HG02970 (cell line): Measurements from ENCODE around the gene YDJC.
"Not testable (repeated sequence)": the region's sequence is repeated elsewhere in the genome, so short reads cannot be mapped to it uniquely, and the experiment has no call there.

Experiments
- ATAC-seq: cut with Tn5 transposase; IDR thresholded peaks from one replicate; pipeline ENCODE4 v1.9.1; 2021; ENCODE audit warnings: mild to moderate bottlenecking, moderate library complexity, moderate number of reproducible peaks; ENCODE audit not compliant: unreplicated experiment, low FRiP score

Gene YDJC

GRCh38 chr22:21652010-21652546, 22.3 kb upstream of the YDJC start:
- peak; percentile 63 for ATAC-seq

GRCh38 chr22:21651521-21652009, 21.7 kb upstream of the YDJC start:
- ATAC-seq: peak; percentile 19

- ATAC-seq: no peak
Measured at GRCh38 chr22:21650823-21651520, 21.1 kb upstream of the YDJC start.

- no peak for ATAC-seq
Measured at GRCh38 chr22:21650280-21650679, 20.5 kb upstream of the YDJC start.

GRCh38 chr22:21646608-21647590, 17.1 kb upstream of the YDJC start:
- ATAC-seq: no peak

- not testable (repeated sequence) for ATAC-seq
Measured at GRCh38 chr22:21645513-21645912, 15.7 kb upstream of the YDJC start.

GRCh38 chr22:21643533-21644357, 13.9 kb upstream of the YDJC start:
- no peak for ATAC-seq

- ATAC-seq: no peak
Measured at GRCh38 chr22:21642584-21643448, 13.0 kb upstream of the YDJC start.

- peak; percentile 89 for ATAC-seq
Measured at GRCh38 chr22:21641789-21642583, 12.2 kb upstream of the YDJC start, which contains the start of gene SDF2L1. Gene SDF2L1 (plus strand): TSS chr22:21642302. CDS start chr22:21642337, 35 bp downstream.

GRCh38 chr22:21641417-21641788, 11.6 kb upstream of the YDJC start:
- peak; percentile 15 for ATAC-seq

GRCh38 chr22:21640810-21641209, 11.0 kb upstream of the YDJC start:
- ATAC-seq: no peak

- no peak for ATAC-seq
Measured at GRCh38 chr22:21639359-21639758, 9.5 kb upstream of the YDJC start.

- ATAC-seq: not testable (repeated sequence)
Measured at GRCh38 chr22:21637450-21637849, 7.6 kb upstream of the YDJC start.

GRCh38 chr22:21636629-21637218, 6.9 kb upstream of the YDJC start:
- ATAC-seq: no peak

- no peak for ATAC-seq
Measured at GRCh38 chr22:21635771-21636510, 6.1 kb upstream of the YDJC start.

- no peak for ATAC-seq
Measured at GRCh38 chr22:21634844-21635243, 5.0 kb upstream of the YDJC start.

GRCh38 chr22:21634081-21634480, 4.3 kb upstream of the YDJC start:
- ATAC-seq: no peak
